DOHH2 (cell line): Measurements from ENCODE around the gene OGFOD2.

ENCODE experiments used
- CTCF ChIP-seq: fragments of 200-600 bp; sonication (generic); IDR thresholded peaks from one replicate; pipeline ENCODE4 v1.5.1; 2014; ENCODE audit warnings: antibody characterized with exemption, mild to moderate bottlenecking, low read depth, low read length; ENCODE audit not compliant: poor library complexity, severe bottlenecking
- EZH2phosphoT487 ChIP-seq: fragments of 200-600 bp; sonication (generic); IDR thresholded peaks from 2 replicates; pipeline ENCODE4 v1.6.1; 2017; ENCODE audit warnings: borderline replicate concordance, mild to moderate bottlenecking, antibody characterized with exemption, low read length, moderate library complexity, mixed read lengths

GRCh38 chr12:122927756-122928403 is 47.2 kb upstream of the OGFOD2 start:
- TF ChIP-seq CTCF, result no peak
- no peak for TF ChIP-seq EZH2phosphoT487
